A549 (cell line): ENCODE data around the gene RBCK1.

Experiments used
- EP300 ChIP-seq, 2 experiments: fragments of >200 bp; sonication (Bioruptor Twin); formaldehyde crosslinking; IDR thresholded peaks; 2 replicates in 1 of 2; 3 replicates in 1 of 2; pipeline ENCODE4 v1.6.1; 2016 to 2017
- FOXS1 ChIP-seq: fragments of 250-450 bp; sonication (Bioruptor Pico); IDR thresholded peaks from 2 replicates; pipeline ENCODE4 v1.5.0; 2020; ENCODE audit warnings: mild to moderate bottlenecking, moderate library complexity
- MYC ChIP-seq: IDR thresholded peaks from 2 replicates; pipeline ENCODE4 v1.6.1; 2012; ENCODE audit warnings: mild to moderate bottlenecking, inconsistent platforms, low read length, improper control_type of control experiment, borderline replicate concordance
- TF ChIP-seq, protein P1 (sequence below): fragments of >200 bp; sonication (Bioruptor Twin); formaldehyde crosslinking; IDR thresholded peaks from 3 replicates; pipeline ENCODE4 v1.5.1; 2016
- TF ChIP-seq, protein P2 (sequence below): fragments of 200-600 bp; sonication (generic); IDR thresholded peaks from 2 replicates; pipeline ENCODE4 v1.6.1; 2016; ENCODE audit warnings: antibody characterized with exemption, mild to moderate bottlenecking, moderate library complexity

DNA sequence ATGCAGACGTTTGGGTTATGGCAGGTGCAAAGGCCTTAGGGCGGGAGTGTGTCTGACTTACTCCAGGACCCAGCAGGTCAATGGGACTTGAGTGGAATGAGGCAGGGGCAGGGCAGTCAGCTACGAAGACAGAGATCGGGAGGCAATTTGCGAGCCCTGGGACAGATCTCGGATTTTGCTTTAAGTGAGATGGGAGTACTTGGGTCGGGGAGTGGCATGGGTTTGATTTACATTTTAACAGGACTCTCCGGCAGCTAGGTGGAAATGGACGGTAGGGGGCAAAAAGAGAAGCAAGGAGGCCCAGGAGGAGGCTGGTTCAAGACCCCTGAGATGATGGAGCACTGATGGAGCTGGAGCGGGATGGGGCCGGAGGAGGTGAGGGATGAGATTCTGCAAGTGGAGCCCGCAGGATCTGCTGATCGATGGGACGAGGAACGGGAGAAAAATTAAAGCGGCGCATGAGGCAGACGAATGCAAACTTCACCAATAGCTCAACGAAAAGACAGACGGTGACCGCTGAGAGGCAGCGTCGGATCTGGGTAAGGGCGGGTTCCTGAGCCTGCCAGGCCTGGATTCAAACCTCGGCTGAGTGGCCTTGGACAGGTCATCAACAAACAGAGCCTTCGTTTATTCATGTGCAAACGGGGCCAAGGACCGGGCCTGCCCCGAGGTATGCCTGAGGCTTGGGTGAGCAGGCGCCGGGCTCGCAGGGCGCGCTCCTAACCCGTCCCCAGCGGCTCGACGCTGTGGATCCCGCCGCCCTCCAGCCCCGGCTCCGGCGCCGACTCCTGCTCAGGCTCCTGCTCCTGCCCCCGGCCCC is 756 bp upstream of the RBCK1 start:
- TF ChIP-seq, protein P1, sequence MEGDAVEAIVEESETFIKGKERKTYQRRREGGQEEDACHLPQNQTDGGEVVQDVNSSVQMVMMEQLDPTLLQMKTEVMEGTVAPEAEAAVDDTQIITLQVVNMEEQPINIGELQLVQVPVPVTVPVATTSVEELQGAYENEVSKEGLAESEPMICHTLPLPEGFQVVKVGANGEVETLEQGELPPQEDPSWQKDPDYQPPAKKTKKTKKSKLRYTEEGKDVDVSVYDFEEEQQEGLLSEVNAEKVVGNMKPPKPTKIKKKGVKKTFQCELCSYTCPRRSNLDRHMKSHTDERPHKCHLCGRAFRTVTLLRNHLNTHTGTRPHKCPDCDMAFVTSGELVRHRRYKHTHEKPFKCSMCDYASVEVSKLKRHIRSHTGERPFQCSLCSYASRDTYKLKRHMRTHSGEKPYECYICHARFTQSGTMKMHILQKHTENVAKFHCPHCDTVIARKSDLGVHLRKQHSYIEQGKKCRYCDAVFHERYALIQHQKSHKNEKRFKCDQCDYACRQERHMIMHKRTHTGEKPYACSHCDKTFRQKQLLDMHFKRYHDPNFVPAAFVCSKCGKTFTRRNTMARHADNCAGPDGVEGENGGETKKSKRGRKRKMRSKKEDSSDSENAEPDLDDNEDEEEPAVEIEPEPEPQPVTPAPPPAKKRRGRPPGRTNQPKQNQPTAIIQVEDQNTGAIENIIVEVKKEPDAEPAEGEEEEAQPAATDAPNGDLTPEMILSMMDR = peak; percentile 47
- no peak for TF ChIP-seq EP300 (IDR thresholded peaks at IDR 0.05)
- TF ChIP-seq FOXS1 = no peak
- TF ChIP-seq MYC = no peak
- TF ChIP-seq, protein P2, sequence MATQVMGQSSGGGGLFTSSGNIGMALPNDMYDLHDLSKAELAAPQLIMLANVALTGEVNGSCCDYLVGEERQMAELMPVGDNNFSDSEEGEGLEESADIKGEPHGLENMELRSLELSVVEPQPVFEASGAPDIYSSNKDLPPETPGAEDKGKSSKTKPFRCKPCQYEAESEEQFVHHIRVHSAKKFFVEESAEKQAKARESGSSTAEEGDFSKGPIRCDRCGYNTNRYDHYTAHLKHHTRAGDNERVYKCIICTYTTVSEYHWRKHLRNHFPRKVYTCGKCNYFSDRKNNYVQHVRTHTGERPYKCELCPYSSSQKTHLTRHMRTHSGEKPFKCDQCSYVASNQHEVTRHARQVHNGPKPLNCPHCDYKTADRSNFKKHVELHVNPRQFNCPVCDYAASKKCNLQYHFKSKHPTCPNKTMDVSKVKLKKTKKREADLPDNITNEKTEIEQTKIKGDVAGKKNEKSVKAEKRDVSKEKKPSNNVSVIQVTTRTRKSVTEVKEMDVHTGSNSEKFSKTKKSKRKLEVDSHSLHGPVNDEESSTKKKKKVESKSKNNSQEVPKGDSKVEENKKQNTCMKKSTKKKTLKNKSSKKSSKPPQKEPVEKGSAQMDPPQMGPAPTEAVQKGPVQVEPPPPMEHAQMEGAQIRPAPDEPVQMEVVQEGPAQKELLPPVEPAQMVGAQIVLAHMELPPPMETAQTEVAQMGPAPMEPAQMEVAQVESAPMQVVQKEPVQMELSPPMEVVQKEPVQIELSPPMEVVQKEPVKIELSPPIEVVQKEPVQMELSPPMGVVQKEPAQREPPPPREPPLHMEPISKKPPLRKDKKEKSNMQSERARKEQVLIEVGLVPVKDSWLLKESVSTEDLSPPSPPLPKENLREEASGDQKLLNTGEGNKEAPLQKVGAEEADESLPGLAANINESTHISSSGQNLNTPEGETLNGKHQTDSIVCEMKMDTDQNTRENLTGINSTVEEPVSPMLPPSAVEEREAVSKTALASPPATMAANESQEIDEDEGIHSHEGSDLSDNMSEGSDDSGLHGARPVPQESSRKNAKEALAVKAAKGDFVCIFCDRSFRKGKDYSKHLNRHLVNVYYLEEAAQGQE = no peak
